Islet of Langerhans (tissue), 1 donor: ENCODE measurements around the gene DGKQ.

Experiments used
- FAIRE-seq: peaks from one replicate; lab custom pipeline; 2011; peaks lifted over from hg19 to GRCh38; lab: Jason Lieb, UNC

Gene DGKQ, protein sequence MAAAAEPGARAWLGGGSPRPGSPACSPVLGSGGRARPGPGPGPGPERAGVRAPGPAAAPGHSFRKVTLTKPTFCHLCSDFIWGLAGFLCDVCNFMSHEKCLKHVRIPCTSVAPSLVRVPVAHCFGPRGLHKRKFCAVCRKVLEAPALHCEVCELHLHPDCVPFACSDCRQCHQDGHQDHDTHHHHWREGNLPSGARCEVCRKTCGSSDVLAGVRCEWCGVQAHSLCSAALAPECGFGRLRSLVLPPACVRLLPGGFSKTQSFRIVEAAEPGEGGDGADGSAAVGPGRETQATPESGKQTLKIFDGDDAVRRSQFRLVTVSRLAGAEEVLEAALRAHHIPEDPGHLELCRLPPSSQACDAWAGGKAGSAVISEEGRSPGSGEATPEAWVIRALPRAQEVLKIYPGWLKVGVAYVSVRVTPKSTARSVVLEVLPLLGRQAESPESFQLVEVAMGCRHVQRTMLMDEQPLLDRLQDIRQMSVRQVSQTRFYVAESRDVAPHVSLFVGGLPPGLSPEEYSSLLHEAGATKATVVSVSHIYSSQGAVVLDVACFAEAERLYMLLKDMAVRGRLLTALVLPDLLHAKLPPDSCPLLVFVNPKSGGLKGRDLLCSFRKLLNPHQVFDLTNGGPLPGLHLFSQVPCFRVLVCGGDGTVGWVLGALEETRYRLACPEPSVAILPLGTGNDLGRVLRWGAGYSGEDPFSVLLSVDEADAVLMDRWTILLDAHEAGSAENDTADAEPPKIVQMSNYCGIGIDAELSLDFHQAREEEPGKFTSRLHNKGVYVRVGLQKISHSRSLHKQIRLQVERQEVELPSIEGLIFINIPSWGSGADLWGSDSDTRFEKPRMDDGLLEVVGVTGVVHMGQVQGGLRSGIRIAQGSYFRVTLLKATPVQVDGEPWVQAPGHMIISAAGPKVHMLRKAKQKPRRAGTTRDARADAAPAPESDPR

DNA sequence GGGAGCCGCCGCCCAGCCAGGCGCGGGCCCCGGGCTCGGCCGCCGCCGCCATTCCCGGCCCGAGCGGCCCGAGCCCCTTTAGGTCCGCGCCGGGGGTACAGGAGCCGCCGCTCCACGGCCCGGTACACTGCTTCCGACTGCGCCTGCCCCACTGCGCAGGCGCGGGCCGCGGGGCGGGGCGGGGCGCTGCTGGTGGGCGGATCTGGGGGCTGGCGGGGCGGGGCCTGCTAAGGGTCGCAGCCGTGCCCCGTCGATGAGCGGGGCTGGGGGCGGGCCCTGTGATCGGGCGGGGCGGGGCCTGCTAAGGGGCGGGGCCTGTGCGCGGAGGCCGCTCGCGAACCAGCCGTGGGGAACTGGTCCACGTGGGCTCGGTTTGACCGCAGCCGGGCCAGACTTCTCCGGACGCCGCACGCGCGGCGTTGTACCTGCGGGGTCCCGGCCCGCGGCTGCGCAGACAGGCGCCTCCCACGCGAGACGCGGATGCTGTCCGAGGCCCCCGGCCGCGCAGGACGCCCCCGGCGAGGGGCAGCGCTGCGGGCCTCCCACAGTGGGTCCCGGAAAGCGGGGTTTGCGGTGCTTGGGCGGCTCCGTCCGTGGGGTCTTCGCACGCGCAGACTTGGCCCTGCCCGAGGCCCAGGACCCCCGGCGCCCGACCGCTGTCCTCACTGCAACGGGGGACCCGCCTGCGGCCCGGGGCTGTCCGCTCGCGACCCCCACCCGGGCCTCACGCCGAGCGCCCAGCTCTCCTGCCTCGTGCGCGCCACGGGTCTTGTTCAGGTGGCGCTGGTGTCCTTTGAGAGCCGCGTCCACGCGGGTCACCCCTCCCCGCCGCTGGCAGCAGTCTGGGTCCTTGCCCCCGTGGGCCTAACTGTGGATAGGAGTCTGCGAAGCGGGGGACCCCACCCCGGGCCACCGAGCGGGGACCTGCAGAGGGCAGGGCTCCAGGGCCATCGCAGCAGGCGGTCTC is at the start of gene DGKQ:
Gene DGKQ (minus strand): TSS at position 139 of the 967 bp plus-strand sequence. CDS start 87 bp downstream, at position 52.
- no peak for FAIRE-seq

DNA sequence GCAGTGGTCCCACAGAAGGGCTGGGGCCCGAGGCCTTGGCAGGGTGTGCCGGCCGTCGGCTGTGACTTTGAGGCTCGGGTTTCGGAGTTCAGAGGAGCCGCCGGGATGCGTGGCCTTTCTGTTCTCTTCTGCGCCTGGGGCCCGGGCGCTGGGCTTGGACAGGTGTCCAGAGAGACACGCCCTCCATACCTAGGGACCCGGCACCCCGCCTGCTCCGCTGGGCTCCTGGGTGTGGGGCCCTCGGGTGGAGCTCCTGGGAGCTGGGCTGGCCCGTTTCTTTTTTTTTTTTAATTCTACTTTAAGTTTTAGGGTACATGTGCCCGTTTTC is 49.3 kb upstream of the DGKQ start:
- no peak for FAIRE-seq

DNA sequence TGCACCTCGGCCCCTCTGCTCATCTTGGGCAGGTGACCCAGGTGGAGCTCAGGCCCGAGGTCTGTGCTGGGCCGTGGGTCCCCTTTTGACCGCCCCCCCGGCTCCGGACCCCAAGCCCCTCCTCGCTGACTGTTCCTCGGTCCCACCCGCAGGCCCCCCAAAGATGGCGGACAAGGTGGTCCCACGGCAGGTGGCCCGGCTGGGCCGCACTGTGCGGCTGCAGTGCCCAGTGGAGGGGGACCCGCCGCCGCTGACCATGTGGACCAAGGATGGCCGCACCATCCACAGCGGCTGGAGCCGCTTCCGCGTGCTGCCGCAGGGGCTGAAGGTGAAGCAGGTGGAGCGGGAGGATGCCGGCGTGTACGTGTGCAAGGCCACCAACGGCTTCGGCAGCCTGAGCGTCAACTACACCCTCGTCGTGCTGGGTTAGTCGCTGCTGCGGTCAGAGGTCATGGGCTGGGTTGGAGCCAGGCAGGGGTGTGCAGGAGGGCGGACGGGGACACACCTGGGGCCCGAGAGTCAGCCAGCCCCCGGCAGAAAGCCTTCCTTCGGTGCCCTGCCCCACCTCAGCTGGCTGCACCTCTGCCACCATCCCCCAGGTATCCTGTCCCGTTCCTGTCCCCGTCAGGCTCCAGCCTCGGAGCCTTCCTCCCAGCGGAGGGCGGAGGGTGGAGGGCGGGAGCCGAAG is 48.8 kb upstream of the DGKQ start:
- no peak for FAIRE-seq

DNA sequence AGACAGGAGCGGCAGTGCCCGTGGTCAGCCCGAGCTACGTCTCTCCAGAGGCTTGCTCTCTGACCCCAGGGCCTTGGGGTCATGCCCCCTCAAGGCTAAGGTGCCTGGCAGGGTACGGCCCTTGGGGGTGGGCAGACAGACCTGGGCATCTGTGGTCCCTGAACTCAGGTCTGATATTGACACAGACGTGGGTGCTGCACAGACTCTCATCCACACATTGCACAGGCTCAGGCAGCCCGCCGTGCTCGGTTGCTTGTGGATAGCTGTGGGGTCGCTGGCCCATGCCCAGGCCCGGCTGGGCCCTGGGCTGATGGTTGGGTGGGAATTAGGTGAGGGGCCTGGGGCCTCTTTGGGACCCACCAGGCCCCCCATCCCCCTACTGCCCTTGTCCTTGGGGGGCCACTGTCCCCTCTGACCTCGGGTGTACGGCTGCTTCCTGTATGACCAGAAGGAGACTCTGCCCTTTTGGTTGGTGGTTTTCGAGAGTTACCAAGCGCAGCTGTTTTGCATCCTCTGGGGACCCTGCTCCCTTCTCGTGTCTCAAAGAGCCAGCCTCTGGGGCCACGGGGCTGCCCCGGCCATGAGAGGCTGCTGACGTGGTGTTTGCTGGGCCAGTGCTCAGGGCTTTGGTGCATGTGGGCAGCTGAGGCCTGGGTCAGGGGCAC is 48.1 kb upstream of the DGKQ start:
- no peak for FAIRE-seq

DNA sequence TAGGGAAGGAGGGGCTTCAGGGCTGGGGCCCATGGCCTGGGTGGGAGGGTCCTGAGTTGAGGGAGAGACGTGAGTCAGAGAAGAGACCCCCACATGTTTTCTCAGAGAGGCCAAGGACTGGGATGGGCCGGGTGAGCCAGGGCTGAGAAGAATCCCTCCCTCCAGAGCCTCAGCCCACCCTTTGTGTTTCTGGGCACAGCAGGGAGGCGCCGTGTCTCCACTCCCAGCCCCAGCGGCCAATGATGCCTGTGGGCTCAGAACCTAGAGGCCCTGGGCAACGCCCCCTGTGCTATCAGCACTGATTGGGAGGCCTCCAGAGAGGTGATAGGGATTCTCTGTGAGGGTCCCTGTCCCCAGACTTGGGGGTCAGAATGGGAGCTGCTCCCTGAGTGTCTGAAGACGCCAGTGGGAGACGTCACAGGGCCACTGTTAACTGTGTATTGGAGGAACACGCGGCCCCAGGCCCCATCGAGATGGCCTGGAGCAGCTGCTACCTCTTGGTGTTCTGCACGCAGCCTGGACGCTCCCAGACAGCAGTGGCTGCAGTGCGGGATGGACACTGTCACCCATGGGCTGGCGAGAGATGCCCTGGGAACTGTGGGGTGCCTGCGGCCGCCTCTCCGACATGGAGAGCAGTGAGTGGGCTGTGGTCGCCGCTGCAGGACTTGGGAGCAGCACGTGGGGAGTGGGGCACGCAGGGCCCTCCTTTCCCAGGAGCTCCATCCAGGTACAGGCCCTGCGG is 46.5 kb upstream of the DGKQ start:
- FAIRE-seq, result no peak

DNA sequence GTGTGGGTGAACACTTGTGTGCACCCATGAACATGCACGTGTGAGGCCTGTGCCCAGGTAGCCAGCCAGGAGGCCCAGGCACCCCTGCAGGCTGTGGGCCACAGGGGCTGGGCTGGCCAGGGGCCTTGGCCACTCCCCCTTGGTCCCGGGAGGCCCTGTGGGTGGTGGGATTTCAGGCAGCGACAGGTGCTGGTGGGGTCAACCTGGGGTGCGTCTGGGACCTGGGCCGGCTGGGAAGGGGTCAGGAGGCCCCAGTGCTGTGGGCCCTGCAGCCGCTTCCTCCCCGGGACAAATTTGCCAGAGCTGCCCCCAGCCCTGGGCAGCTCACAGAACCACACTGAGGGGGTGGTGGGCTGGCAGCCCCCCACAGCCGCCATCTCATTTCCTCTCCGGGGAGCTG is 46.0 kb upstream of the DGKQ start:
- FAIRE-seq, result no peak

DNA sequence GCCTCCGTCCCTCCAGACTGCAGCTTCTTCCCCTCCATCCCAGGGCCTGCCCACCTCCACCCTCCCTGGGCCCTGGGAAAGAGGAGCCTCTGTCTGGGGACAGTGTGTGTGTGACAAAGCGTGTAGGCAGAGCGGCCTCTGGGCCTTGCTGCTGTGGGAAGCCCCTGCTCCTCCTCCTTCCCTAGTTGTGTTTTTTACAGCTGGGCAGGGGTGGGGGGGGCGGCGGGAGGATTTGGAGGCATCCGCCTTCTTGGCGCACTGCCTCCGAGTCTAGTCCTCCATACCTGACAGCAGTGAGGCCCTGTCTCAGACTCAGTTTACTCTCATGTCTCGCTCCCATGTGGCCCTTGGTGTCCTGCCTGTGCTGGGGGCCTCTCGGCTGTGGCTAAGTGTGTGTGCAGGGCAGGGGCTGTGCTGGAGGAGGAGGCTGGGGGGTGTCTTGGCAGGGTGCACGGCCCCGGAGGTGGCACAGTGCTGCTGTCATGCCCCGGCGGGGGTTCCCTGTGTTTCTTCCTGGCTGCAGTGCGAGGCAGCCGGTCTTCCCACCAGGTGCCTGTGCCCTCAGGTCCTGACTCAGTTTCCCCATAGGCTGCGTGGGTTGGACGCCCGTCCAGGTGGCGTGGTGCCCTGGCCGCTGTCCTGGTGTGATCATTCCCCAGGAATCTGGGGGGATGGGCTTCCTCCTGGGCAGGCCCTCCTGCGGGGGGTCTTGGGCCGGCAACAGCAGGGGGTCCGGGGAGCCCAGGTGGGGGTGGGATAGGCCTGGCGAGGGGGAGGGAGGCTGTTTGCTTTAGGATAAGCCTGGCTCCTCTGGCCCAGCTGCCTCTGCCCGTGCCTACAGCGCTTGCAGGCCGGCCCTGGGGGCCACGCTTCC is 45.0 kb upstream of the DGKQ start:
- no peak for FAIRE-seq

DNA sequence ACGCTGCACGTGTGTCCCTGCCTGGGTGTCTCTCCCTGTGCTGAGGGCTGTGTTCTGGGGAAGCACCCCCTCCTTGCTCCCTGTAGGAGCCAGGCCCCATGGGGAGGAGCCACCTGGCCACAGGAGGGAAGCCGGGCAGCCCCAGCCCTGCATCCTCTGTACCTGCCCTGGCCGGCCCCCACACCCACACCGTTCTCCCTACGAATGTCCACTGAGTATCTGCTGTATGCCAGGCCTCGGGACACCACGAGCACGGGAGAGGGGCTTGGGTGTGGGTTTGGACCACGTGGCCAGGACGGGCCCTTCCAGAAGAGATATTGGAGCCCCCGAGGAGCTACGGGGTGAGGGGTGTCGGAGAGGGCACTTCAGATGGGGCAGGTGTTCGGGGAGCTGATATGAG is 44.3 kb upstream of the DGKQ start:
- FAIRE-seq, result no peak

DNA sequence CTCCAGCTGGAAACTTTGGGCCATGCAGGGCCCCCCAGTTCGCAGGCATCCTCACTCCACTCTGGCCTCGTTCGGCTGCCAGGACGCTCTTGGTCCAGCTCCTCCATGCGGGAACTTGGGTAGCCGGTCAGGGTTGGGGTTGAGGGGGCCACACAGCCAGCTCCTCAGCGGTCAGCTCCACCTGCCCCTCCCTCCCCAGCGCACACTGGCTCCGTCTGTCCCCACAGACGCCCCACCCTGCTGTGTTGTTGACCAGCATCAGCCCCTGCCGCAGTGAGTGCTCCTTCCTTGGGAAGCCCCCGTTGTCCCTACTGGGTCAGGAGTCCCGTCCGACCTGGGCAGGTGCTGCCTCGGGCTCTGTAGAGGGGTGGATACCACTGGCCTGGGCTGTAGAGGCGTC is 43.8 kb upstream of the DGKQ start:
- FAIRE-seq, result no peak

DNA sequence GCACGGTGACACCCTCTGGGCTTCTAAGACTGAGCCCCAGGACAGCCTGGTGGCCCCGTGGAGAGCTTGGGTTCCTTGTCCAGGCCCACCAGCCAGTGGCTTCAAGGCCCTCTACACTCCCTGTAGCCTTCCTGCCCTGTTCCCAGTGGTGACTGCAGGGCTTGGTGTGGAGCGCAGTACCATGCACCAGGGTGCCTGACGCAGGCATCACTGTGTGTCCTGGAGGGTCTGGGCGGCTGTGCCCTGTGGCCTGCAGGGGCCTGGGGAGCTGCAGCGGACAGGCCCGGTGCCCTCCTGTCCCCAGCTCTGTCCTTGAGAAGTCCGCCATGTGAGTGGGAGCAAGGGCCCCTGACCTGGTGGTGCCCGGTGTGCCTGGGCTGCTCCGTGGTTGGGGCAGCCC is 42.4 kb upstream of the DGKQ start:
- no peak for FAIRE-seq

DNA sequence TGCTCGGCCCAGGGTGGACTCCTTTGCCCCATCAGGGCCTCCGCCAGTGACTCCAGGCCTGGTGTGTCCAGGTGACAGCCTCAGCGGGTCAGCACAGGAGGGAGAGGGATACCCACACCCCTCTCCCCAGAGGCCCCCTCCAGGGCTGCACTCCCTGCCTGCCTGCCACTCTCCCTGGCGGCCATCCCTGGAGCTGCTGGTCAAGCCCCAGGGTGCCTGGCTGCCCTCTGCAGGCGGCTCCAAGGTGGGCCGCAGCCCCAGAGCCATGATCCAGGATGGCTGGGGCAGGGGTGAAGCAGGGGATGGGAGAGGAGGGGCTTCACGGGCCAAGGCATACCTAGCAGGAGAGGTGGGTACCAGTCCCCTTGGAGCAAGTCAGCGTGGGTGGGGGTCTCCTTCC is 41.8 kb upstream of the DGKQ start:
- no peak for FAIRE-seq

DNA sequence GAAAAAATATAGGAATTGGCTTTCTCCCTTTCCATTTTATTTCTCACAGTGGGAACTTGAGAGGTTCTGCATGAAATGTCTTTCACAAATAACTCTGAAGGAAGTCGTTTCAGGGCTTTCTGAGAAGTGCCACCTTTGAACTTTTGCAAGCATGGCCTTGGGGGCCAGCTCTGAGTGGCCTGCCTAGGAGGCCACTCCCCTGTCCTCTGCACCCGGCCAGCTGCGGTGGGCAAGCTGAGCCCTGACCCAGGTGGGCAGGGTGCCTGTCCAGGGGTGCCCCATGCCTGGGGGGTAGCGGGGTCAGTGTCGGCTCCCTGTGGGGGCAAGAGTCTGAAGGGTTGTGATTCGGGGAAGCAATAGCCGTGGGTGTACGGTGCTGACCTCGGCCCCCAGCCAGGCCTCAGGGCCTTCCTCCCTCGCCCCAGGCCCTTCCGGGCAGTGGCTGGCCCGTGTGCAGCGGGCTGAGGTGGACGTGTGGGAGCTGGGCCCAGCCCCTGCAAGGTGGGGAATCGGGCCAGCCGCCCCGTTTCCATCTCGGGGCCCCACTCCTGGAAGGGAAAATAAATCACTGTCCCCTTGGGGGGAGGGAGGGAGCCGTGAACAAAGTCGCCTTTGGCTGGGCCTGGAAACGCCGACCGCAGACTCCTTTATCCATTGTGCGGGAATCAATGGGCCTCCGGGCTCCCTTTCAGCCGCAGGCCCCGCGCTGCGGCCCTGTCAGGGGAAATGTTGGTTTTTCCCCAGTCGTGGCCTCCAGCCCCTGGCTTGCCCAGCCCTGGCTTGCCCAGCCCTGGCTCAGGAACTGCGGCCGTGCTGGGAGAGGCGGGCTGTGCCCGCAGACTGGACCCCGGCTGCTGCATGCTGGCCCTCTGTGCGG is 41.2 kb upstream of the DGKQ start:
- FAIRE-seq, result no peak

DNA sequence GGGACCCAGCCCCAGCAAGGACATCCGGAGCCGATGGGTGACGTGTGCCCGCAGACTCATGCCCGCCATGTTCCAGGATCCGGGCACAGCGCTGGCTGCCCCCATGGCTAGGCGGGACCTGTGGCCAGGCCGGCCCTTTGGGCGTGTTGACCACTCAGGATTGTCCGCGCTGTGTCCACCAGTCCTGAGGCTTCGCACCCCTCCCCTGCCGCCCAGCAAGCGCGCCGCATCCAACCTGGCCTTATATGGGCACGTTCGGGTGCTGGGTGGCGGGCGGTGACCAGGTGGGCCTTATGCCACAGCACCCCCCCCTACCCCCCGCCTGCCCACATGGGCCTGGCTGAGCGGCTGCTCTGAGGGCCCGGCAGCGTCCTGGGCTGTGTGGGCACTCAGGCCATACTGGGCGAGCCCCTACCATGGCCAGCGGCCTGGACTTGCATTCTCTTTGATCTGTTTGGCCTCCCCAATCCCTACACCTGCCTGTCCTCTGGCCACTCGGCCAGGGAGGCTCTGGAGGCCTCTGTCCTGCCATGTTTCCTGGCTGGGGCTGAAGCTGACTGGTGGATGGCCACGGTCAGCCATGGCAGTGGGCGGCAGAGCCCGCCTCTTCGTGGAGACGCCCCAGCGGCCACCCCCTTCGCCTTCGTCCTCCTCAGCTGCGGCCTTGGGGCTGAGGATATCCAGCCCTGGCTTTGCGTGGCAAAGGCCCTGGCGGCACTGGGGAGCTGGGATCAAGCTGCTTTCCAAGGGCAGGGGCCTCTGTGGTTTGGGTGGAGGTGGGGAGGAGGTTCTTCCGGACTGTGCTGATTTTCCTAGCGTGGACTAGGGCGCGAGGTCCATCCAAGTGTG is 40.1 kb upstream of the DGKQ start:
- FAIRE-seq, result no peak

DNA sequence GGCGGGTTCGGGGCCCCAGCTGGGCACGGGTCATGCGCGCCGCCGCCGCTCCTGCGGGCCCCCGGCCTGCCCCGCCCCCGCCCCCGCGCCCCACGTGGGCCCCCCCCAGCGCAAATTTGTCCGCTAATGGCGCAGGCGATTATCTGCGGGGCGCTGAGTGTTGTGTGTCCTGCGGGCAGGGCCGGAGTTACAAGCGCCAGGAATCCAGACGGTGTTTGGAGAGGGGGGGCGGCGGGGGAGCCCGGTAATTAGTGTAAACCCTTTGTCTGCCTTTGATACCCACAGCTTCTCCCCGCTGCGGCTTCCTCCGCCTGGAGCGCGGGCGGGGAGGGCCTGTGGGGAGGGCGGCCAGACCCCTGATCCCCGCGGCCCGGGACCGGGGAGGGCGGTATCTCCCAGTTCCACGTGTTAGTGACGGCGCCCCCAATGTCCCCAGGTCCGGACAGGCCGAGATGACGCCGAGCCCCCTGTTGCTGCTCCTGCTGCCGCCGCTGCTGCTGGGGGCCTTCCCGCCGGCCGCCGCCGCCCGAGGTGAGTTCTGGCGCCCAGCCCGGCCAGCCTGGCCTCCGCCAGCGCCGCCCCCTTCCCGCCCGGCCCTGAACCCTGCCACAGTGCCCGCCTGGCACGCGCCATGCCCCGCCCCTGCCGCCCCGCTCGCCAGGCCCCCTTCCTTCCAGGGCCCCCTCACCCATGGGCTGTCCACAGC is 38.8 kb upstream of the DGKQ start:
- FAIRE-seq, result no peak

DNA sequence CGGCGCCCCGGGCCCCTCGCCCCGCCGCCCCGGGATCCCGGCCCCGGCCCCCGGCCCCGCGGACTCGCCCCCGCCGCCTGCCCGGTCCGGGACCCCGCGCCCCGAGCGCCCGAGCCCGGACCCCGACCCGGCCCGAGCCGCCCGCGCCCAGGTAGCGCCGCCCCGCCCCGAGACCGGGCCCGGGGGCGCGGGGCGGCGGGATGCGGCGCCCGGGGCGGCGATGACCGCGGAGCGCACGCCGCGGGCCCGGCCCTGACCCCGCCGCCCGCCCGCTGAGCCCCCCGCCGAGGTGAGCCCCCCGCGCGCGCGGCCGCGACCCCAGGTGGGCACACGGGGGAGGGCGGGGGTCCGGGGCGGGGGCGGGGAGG is 38.3 kb upstream of the DGKQ start:
- no peak for FAIRE-seq

DNA sequence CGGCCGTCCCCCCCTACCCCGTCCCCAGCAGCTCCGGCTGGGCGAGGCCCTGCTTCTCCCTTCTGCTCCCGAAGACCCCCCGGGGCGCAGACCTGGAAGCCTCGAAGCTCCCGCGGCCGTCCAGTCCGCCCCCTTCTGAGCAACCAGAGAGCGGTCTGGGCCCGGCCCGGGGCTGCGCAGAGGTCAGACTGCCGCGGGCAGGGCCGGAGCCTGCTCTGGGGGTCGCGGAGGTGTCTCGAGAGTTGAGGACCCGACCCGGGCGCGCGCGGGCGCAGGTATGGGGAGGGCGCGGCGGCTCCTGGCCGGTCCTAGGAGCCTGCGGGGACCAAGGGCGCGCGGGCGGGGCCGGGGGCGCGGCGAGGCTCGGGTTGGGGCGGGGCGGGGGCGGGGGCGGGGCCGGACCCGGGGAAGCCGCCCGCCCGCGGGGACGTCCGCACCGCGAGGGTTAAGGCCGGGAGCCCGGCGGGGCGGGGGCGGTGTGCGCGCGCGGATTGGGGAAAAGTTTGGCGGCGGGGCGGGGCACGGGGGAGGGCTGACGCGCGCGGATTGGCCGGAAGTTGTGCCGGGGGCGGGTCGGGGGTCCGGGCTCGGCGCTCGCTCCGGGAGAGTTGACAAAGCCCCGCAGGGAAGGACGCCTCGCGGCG is 37.8 kb upstream of the DGKQ start, which contains the start of gene FGFRL1:
Gene FGFRL1 (plus strand): TSS at position 605 of the 644 bp plus-strand sequence. CDS start 860 bp downstream, outside the sequence.
- no peak for FAIRE-seq
